Mesendoderm (in vitro differentiated cells): ENCODE measurements around the gene LRRC46.

Source experiments
- DNase-seq: peaks from one replicate; pipeline ENCODE4 v3.0.0; 2013
- H2AK5ac ChIP-seq: 2 replicates; pipeline ENCODE4 v1.6.1; 2013; ENCODE audit warnings: low read length, inconsistent platforms
- H2BK120ac ChIP-seq: 2 replicates; pipeline ENCODE4 v1.6.1; 2013; ENCODE audit warnings: low read depth, mild to moderate bottlenecking, low read length, moderate library complexity, mixed read lengths
- H2BK15ac ChIP-seq: replicated peaks from 2 replicates; pipeline ENCODE4 v1.6.1; 2013; ENCODE audit warnings: low read depth, mild to moderate bottlenecking, moderate library complexity
- H2BK5ac ChIP-seq: 2 replicates; pipeline ENCODE4 v1.6.1; 2013; ENCODE audit warnings: low read length, inconsistent platforms
- H3K18ac ChIP-seq: 2 replicates; pipeline ENCODE4 v1.6.1; 2013; ENCODE audit warnings: mild to moderate bottlenecking, low read length, mixed read lengths
- H3K23ac ChIP-seq: one replicate; pipeline ENCODE4 v1.6.1; 2013; ENCODE audit warnings: low read length
- H3K27ac ChIP-seq: 2 replicates; pipeline ENCODE4 v1.5.1; 2013; ENCODE audit warnings: low read depth, mild to moderate bottlenecking, inconsistent platforms, low read length, moderate library complexity
- H3K27me3 ChIP-seq: 2 replicates; pipeline ENCODE4 v1.6.1; 2013; ENCODE audit warnings: low read length, control low read depth, mild to moderate bottlenecking, inconsistent platforms; ENCODE audit not compliant: insufficient read depth, poor library complexity
- H3K36me3 ChIP-seq: 2 replicates; pipeline ENCODE4 v1.6.1; 2013; ENCODE audit warnings: low read length, inconsistent platforms; ENCODE audit not compliant: control insufficient read depth, insufficient read depth
- H3K4ac ChIP-seq: one replicate; pipeline ENCODE4 v1.6.1; 2013; ENCODE audit warnings: low read depth, mild to moderate bottlenecking, low read length, moderate library complexity
- H3K4me1 ChIP-seq: 2 replicates; pipeline ENCODE4 v1.6.1; 2013; ENCODE audit warnings: low read depth, low read length, inconsistent platforms; ENCODE audit not compliant: control insufficient read depth
- H3K4me2 ChIP-seq: 2 replicates; pipeline ENCODE4 v1.6.1; 2013; ENCODE audit warnings: low read length
- H3K4me3 ChIP-seq: 2 replicates; pipeline ENCODE4 v1.5.1; 2013; ENCODE audit warnings: mild to moderate bottlenecking, low read length
- H3K56ac ChIP-seq: one replicate; pipeline ENCODE4 v1.6.1; 2013; ENCODE audit warnings: low read length
- H3K79me1 ChIP-seq: 2 replicates; pipeline ENCODE4 v1.6.1; 2013; ENCODE audit warnings: low read length, inconsistent platforms
- H3K79me2 ChIP-seq: 2 replicates; pipeline ENCODE4 v1.6.1; 2013; ENCODE audit warnings: mild to moderate bottlenecking, low read length; ENCODE audit not compliant: control insufficient read depth, insufficient read depth
- H3K9ac ChIP-seq: 2 replicates; pipeline ENCODE4 v1.6.1; 2013; ENCODE audit warnings: low read length, inconsistent platforms
- H4K5ac ChIP-seq: one replicate; pipeline ENCODE4 v1.6.1; 2013; ENCODE audit warnings: low read length
- H4K8ac ChIP-seq: one replicate; pipeline ENCODE4 v1.6.1; 2013; ENCODE audit warnings: low read depth, mild to moderate bottlenecking, control low read depth, low read length, moderate library complexity
- WGBS: extraction: QIAGEN DNeasy Blood & Tissue Kit; methylation state at CpG from one replicate; pipeline ENCODE4 v1.1.7; 2013; ENCODE audit warnings: low lambda C conversion rate, missing lambda C conversion rate; ENCODE audit not compliant: insufficient coverage; ENCODE audit errors: extremely low coverage; 5-methylcytosine and 5-hydroxymethylcytosine counted together

The LRRC46 gene

GRCh38 chr17:47812146-47812920, 19.1 kb upstream of the LRRC46 start:
- Histone ChIP-seq H2BK15ac (no peak overlapping the region), H3K18ac (no peak overlapping the region), H3K23ac (no peak overlapping the region), H2AK5ac (no peak overlapping the region), H3K4me1 (no peaks in the 10 kb centered on the region), H3K27me3 (no peaks in the 10 kb centered on the region), H3K4me3 (no peak overlapping the region), H4K5ac (no peak overlapping the region), H3K4ac (no peak overlapping the region), H4K8ac (no peak overlapping the region), H3K36me3 (no peaks in the 10 kb centered on the region), H3K79me2 (no peaks in the 10 kb centered on the region), H3K79me1 (no peaks in the 10 kb centered on the region), H2BK5ac (no peak overlapping the region), H2BK120ac (no peak overlapping the region), H3K9ac (no peak overlapping the region), H3K56ac (no peak overlapping the region), H3K27ac (no peak overlapping the region), H3K4me2 (no peak overlapping the region)
- no peak for DNase-seq
- no CpG with 5 or more reads among the region's 18 CpGs for WGBS

- Histone ChIP-seq H3K4me3 (no peak overlapping the region), H3K4me2 (no peak overlapping the region), H4K8ac (no peak overlapping the region), H3K27me3 (no peaks in the 10 kb centered on the region), H3K56ac (no peak overlapping the region), H3K79me1 (no peaks in the 10 kb centered on the region), H3K79me2 (no peaks in the 10 kb centered on the region), H2BK15ac (no peak overlapping the region), H4K5ac (no peak overlapping the region), H3K23ac (no peak overlapping the region), H2AK5ac (no peak overlapping the region), H2BK120ac (no peak overlapping the region), H3K4ac (no peak overlapping the region), H2BK5ac (no peak overlapping the region), H3K4me1 (no peaks in the 10 kb centered on the region), H3K18ac (no peak overlapping the region), H3K36me3 (no peaks in the 10 kb centered on the region), H3K27ac (no peak overlapping the region), H3K9ac (no peak overlapping the region)
- no peak for DNase-seq
- no CpG with 5 or more reads among the region's 14 CpGs for WGBS
Observed at GRCh38 chr17:47813077-47813476, 18.4 kb upstream of the LRRC46 start.

DNA sequence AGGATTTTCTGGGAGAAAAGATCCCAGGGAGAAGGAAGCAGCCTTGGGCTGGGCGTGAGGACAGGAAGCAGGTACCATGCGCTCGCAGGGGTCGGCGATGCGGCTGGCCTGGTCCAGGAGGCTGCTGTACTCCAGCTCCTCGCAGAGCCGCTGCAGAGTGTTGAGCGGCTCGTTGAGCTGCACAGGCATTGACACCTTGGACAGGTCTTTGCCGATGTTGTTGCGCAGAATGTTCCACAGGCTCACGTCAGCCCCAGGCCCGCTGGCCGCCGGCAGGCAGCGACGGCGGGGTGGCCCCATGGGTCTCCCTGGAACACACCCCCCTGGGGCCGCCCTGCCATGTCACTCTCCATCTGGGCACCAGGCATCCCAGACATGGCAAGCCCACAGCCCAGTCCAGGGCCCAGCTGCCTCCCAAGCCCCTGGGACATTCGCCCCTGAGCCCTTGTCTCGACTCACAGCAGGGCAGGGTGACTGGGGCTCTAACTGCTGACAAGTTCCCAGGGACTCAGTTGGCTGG, 17.9 kb upstream of the LRRC46 start:
- no peaks in the 10 kb centered on the region for H3K27me3 ChIP-seq
- no peak overlapping the region for H3K23ac ChIP-seq
- H3K27ac ChIP-seq = no peak overlapping the region
- H3K4me1 ChIP-seq = no peaks in the 10 kb centered on the region
- no CpG with 5 or more reads among the region's 22 CpGs for WGBS
- H3K79me1 ChIP-seq = no peaks in the 10 kb centered on the region
- H2BK5ac ChIP-seq = no peak overlapping the region
- no peak overlapping the region for H4K5ac ChIP-seq
- no peak overlapping the region for H3K4me2 ChIP-seq
- no peak for DNase-seq
- H4K8ac ChIP-seq = no peak overlapping the region
- no peak overlapping the region for H3K4me3 ChIP-seq
- H2BK15ac ChIP-seq = no peak overlapping the region
- no peak overlapping the region for H3K9ac ChIP-seq
- no peak overlapping the region for H3K4ac ChIP-seq
- H3K18ac ChIP-seq = no peak overlapping the region
- no peak overlapping the region for H2BK120ac ChIP-seq
- no peak overlapping the region for H3K56ac ChIP-seq
- H2AK5ac ChIP-seq = no peak overlapping the region
- no peaks in the 10 kb centered on the region for H3K36me3 ChIP-seq
- H3K79me2 ChIP-seq = no peaks in the 10 kb centered on the region

DNA sequence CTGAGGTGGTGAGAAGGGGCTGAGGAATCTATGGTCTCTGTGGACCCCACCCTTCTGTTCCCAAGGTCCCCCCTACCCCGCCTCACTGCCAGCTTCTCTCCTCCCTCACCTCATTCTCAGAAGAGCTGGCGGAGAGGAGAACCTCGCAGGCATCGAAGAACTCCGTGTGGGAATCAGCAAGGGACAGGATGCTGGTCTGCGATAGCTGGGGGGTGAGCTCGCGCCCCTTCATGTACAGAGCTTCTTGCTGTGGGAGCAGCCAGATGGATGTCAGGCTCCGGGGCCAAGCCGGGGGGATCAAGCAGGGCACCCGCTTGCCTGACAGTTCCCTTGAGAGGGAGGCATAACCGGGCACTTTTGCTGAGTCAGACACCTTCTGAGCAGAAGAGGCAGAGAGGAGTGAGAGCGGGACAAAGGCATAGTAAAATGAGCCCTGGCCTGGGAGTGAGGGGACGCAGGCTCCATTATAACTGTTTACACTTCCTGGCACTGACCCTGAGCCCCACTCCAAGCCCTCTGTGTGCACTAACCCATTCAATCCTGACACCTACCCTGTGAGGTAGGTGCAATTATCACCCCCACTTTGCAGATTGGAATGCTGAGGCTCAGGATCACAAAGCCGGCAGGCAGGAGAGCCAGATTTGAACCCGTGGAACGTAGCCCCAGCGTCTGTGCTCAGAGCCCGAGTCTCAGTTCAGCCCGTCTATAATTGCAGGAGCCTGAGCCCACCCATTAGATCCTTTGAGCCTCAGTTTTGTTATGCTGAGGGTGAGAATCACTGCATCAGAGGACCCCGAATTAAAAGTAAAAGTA, 16.2 kb upstream of the LRRC46 start:
- no peak overlapping the region for H4K5ac ChIP-seq
- WGBS = no CpG with 5 or more reads among the region's 21 CpGs
- H3K4me3 ChIP-seq = no peak overlapping the region
- no peaks in the 10 kb centered on the region for H3K4me1 ChIP-seq
- H3K27me3 ChIP-seq = no peaks in the 10 kb centered on the region
- H2BK120ac ChIP-seq = no peak overlapping the region
- DNase-seq = no peak
- no peak overlapping the region for H4K8ac ChIP-seq
- H2AK5ac ChIP-seq = no peak overlapping the region
- no peaks in the 10 kb centered on the region for H3K79me1 ChIP-seq
- H3K27ac ChIP-seq = no peak overlapping the region
- no peaks in the 10 kb centered on the region for H3K36me3 ChIP-seq
- no peaks in the 10 kb centered on the region for H3K79me2 ChIP-seq
- H3K4me2 ChIP-seq = no peak overlapping the region
- H3K23ac ChIP-seq = no peak overlapping the region
- H3K56ac ChIP-seq = no peak overlapping the region
- H3K4ac ChIP-seq = no peak overlapping the region
- H3K18ac ChIP-seq = no peak overlapping the region
- no peak overlapping the region for H2BK5ac ChIP-seq
- no peak overlapping the region for H3K9ac ChIP-seq
- no peak overlapping the region for H2BK15ac ChIP-seq

DNA sequence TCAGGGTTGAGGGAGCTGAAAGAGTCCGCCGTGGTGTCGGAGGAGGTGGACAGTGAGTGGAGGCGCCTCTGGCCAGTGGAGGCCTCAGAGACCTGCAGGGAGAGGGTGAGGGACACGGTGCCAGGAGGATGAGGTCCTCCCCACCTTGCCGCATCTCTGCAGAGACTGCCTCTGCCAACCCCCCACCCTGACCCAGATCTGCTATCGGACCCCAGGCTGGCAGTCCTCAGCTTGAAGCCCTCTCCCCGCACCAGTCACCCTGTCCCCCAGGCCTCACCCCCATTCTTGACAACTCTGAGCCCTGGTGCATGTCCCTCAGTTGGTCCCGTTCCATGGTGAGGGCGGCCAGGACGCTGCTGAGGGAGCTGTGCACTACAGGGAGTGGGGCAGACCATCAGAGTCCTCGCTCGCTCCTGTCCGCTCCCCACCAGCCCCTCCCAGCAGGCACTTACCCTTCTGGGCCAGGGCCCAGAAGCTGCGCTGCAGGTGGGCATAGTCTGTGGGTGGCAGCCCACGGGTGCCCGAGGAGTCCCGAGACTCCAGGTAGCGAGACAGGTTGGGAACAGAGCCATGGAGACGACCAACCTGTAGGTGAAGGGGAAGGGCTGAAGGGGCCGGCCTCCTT, 15.2 kb upstream of the LRRC46 start:
- no peak overlapping the region for H3K4me3 ChIP-seq
- no peak overlapping the region for H3K27ac ChIP-seq
- no CpG with 5 or more reads among the region's 21 CpGs for WGBS

More for the DNA sequence above, 15.2 kb upstream of the LRRC46 start:
- DNase-seq = no peak
- no peak overlapping the region for H3K56ac ChIP-seq
- peaks cover 3% of the 10 kb centered on the region for H3K4me1 ChIP-seq
- H2AK5ac ChIP-seq = no peak overlapping the region
- no peaks in the 10 kb centered on the region for H3K36me3 ChIP-seq
- no peak overlapping the region for H2BK15ac ChIP-seq
- no peaks in the 10 kb centered on the region for H3K27me3 ChIP-seq
- no peak overlapping the region for H3K4ac ChIP-seq
- H3K79me2 ChIP-seq = no peaks in the 10 kb centered on the region
- no peak overlapping the region for H3K4me2 ChIP-seq
- H2BK120ac ChIP-seq = no peak overlapping the region
- H3K79me1 ChIP-seq = no peaks in the 10 kb centered on the region
- H2BK5ac ChIP-seq = no peak overlapping the region
- no peak overlapping the region for H3K23ac ChIP-seq
- H3K9ac ChIP-seq = no peak overlapping the region
- H4K5ac ChIP-seq = no peak overlapping the region
- H4K8ac ChIP-seq = no peak overlapping the region
- H3K18ac ChIP-seq = no peak overlapping the region
